HUES6 (cell line): ENCODE results near the gene HMGB4.

Experiments used
- H3K27ac ChIP-seq: 2 replicates; pipeline ENCODE4 v1.7.0; 2013; ENCODE audit warnings: low read depth, mild to moderate bottlenecking, low read length, inconsistent platforms
- H3K27me3 ChIP-seq: 2 replicates; pipeline ENCODE4 v1.6.1; 2013; ENCODE audit warnings: low read length; ENCODE audit not compliant: control insufficient read depth, insufficient read depth
- H3K36me3 ChIP-seq: 2 replicates; pipeline ENCODE4 v1.6.1; 2013; ENCODE audit warnings: low read length; ENCODE audit not compliant: control insufficient read depth, insufficient read depth
- H3K4me1 ChIP-seq: 2 replicates; pipeline ENCODE4 v1.6.1; 2013; ENCODE audit warnings: low read length; ENCODE audit not compliant: control insufficient read depth, insufficient read depth
- H3K4me3 ChIP-seq: 2 replicates; pipeline ENCODE4 v1.5.1; 2013; ENCODE audit warnings: low read depth, low read length
- H3K9ac ChIP-seq: one replicate; pipeline ENCODE4 v1.6.1; 2013; ENCODE audit warnings: mild to moderate bottlenecking, low read length
- H3K9me3 ChIP-seq: 2 replicates; pipeline ENCODE4 v1.6.1; 2013; ENCODE audit warnings: low read depth, low read length; ENCODE audit not compliant: control insufficient read depth, insufficient read depth

The HMGB4 gene, protein sequence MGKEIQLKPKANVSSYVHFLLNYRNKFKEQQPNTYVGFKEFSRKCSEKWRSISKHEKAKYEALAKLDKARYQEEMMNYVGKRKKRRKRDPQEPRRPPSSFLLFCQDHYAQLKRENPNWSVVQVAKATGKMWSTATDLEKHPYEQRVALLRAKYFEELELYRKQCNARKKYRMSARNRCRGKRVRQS

DNA sequence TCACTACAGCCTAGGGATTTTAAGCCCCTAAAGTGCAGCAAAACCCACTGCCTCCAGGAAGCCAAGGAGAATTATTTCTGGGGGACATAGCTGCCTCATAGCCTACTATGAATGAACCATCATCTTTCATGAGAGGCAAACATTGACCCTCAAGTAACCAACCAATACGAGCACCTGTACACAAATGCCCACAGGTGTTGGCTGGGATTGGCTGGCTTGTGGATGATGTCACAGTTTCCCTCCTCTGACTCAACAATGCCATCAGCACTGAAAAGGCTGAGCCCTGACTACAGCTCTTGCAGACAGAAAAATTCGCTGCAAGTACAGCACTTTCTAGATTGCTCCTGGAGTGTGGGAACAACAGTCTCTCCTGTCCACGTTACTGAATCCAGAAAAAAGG, at the start of gene HMGB4:
Gene HMGB4, plus strand, starts transcription at position 301 of the 400 bp plus-strand sequence. CDS start 113 bp downstream, outside the sequence.
- H3K4me3 ChIP-seq, result no peak within 1 kb of the TSS
- H3K9ac ChIP-seq, result no peak within 1 kb of the TSS
- H3K27me3 ChIP-seq, result no peaks in the 10 kb centered on the region
- H3K9me3 ChIP-seq, result 0 out of 2 replicates have a peak, but pooled peaks cover 4% of the 10 kb centered on the region
- H3K4me1 ChIP-seq, result peaks cover 5% of the 10 kb centered on the region; the same call in 1 of the 2 replicates
- H3K36me3 ChIP-seq, result no peaks in the 10 kb centered on the region
- H3K27ac ChIP-seq, result no peak within 1 kb of the TSS

GRCh38 chr1:33814166-33814565, 49.7 kb upstream of the HMGB4 start:
- H3K27ac ChIP-seq, result no peak overlapping the region

GRCh38 chr1:33815061-33815460, 48.8 kb upstream of the HMGB4 start:
- Histone ChIP-seq H3K27me3 (no peaks in the 10 kb centered on the region), H3K4me3 (no peak overlapping the region), H3K9ac (no peak overlapping the region), H3K27ac (no peak overlapping the region), H3K36me3 (no peaks in the 10 kb centered on the region), H3K9me3 (no peaks in the 10 kb centered on the region), H3K4me1 (no peaks in the 10 kb centered on the region)

More at GRCh38 chr1:33814166-33814565, 49.7 kb upstream of the HMGB4 start:
- Histone ChIP-seq H3K9ac (no peak overlapping the region), H3K4me3 (no peak overlapping the region), H3K9me3 (no peaks in the 10 kb centered on the region), H3K36me3 (no peaks in the 10 kb centered on the region), H3K4me1 (no peaks in the 10 kb centered on the region), H3K27me3 (no peaks in the 10 kb centered on the region)

GRCh38 chr1:33818071-33818470, 45.8 kb upstream of the HMGB4 start:
- Histone ChIP-seq H3K27me3 (no peaks in the 10 kb centered on the region), H3K27ac (no peak overlapping the region), H3K36me3 (no peaks in the 10 kb centered on the region), H3K9ac (no peak overlapping the region), H3K4me1 (no peaks in the 10 kb centered on the region), H3K4me3 (no peak overlapping the region), H3K9me3 (no peaks in the 10 kb centered on the region)

DNA sequence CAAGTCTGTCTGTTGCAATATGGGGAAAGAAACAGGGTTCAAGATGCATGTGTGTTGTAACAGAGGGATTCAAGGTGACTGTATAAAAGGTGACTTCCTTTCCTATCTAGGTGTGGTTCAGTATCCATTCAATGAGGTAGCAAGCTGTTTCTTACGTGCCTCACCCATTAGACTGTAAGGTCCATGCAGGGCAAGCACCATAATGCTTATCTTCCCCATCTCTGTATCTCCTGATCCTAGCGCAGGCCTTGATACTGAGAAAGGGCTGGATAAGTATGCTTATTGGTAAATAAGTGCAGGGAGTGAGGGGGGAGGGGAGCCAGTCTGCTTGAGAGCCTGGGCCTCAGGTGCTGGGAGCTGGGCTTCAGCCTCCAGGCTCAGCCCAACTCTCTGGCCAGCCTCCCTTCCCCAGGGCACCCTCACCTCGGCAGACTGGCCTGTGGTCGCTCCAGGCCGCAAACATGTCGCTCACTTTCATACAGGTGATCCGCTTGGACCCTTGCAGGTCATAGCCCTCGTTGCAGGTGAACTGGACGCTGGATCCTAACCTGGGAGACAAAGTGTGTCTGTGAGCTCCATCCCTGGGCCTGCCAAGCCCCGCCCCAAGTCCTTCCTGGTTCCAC, 44.5 kb upstream of the HMGB4 start:
- Histone ChIP-seq H3K4me1 (no peaks in the 10 kb centered on the region), H3K36me3 (no peaks in the 10 kb centered on the region), H3K27me3 (no peaks in the 10 kb centered on the region), H3K27ac (no peak overlapping the region), H3K4me3 (no peak overlapping the region), H3K9me3 (no peaks in the 10 kb centered on the region), H3K9ac (no peak overlapping the region)

GRCh38 chr1:33819913-33820311, 44.0 kb upstream of the HMGB4 start:
- Histone ChIP-seq H3K9ac (no peak overlapping the region), H3K27me3 (no peaks in the 10 kb centered on the region), H3K36me3 (no peaks in the 10 kb centered on the region), H3K4me1 (no peaks in the 10 kb centered on the region), H3K27ac (no peak overlapping the region), H3K4me3 (no peak overlapping the region), H3K9me3 (no peaks in the 10 kb centered on the region)

DNA sequence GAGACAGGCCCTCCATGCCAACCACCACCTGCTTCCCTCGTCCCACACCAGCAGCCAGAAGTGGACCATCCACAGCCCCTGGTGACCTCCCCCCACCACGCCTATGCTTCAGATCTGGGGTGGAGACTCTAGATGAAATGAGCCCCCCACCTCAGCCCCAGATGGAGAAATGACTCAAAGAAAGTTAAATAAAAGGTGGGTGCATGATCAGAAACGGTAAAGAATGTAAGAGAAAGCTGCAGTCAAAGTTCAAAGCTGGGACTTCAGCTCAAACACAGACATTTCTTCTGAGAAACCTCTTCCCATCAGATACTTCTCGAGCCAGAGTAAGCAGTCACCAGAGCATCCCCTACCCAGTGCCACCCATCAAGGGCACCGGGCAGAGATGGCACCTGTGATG, 43.1 kb upstream of the HMGB4 start:
- Histone ChIP-seq H3K9ac (no peak overlapping the region), H3K27ac (no peak overlapping the region), H3K9me3 (no peaks in the 10 kb centered on the region), H3K4me1 (no peaks in the 10 kb centered on the region), H3K4me3 (no peak overlapping the region), H3K27me3 (no peaks in the 10 kb centered on the region), H3K36me3 (no peaks in the 10 kb centered on the region; the same call in 1 of the 2 replicates)

- Histone ChIP-seq H3K27me3 (no peaks in the 10 kb centered on the region), H3K4me1 (no peaks in the 10 kb centered on the region), H3K4me3 (no peak overlapping the region), H3K9me3 (no peaks in the 10 kb centered on the region), H3K27ac (no peak overlapping the region), H3K9ac (no peak overlapping the region), H3K36me3 (no peaks in the 10 kb centered on the region; the same call in 1 of the 2 replicates)
These were observed 42.6 kb upstream of the HMGB4 start for GRCh38 chr1:33821291-33821690.

- Histone ChIP-seq H3K4me3 (no peak overlapping the region), H3K9ac (no peak overlapping the region), H3K9me3 (no peaks in the 10 kb centered on the region), H3K27ac (no peak overlapping the region), H3K4me1 (no peaks in the 10 kb centered on the region), H3K27me3 (no peaks in the 10 kb centered on the region), H3K36me3 (no peaks in the 10 kb centered on the region; the same call in 1 of the 2 replicates)
These were observed 41.5 kb upstream of the HMGB4 start for GRCh38 chr1:33822396-33822795.

DNA sequence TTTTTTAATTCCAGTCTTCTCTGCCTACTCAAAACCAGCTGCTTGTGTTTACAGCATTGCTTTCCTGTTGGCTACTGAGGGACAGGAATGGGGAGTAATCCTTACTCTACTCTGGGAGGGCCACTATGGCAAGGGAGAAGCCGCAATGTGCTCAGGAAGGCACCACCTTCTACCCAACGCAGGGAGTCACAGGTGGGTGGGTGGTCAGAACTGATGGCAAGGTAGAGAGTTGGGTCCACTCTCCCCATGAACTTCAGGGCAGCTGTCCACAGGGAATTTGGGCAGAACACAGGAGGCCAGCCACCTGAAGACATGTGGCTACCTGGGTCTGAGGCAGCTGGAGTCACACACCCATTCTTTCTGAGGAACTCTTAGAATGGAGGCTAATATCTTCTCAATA, 40.5 kb upstream of the HMGB4 start:
- no peak overlapping the region for H3K27ac ChIP-seq
- H3K27me3 ChIP-seq, result no peaks in the 10 kb centered on the region
- H3K4me3 ChIP-seq, result no peak overlapping the region
- H3K9me3 ChIP-seq, result peaks cover 1% of the 10 kb centered on the region; the same call in 1 of the 2 replicates
- no peak overlapping the region for H3K9ac ChIP-seq
- no peaks in the 10 kb centered on the region for H3K4me1 ChIP-seq
- H3K36me3 ChIP-seq, result no peaks in the 10 kb centered on the region; the same call in 1 of the 2 replicates

GRCh38 chr1:33823830-33824229, 40.0 kb upstream of the HMGB4 start:
- no peak overlapping the region for H3K4me3 ChIP-seq
- peaks cover 5% of the 10 kb centered on the region for H3K9me3 ChIP-seq
- no peaks in the 10 kb centered on the region for H3K27me3 ChIP-seq
- no peak overlapping the region for H3K9ac ChIP-seq
- no peak overlapping the region for H3K27ac ChIP-seq
- H3K4me1 ChIP-seq, result no peaks in the 10 kb centered on the region
- no peaks in the 10 kb centered on the region; the same call in 1 of the 2 replicates for H3K36me3 ChIP-seq
